Lung (tissue), 12 donors: Measurements from ENCODE around the gene CD2BP2. TPM values are rescaled to one million over a fixed set of nuclear protein-coding genes. Genes with fewer than 3 reads are reported as not detected.

Experiments
- ATAC-seq: fragments of 200-7000 bp; cut with Tn5 transposase; one replicate; pipeline ENCODE4 v1.9.1; 2020; ENCODE audit warnings: moderate number of reproducible peaks; ENCODE audit not compliant: insufficient read depth, low FRiP score
- DNase-seq, 3 donors: peaks; one replicate each; pipeline ENCODE4 v3.0.0-alpha.2; 2013 to 2017
- H3K27ac ChIP-seq, 2 donors: one replicate each; pipeline ENCODE4 v1.5.1; 2013; ENCODE audit warnings: mild to moderate bottlenecking in 2 of 2, moderate library complexity in 2 of 2, control low read depth in 1 of 2, inconsistent platforms in 1 of 2, low read depth in 1 of 2, low read length in 1 of 2
- H3K27me3 ChIP-seq, 3 donors: one replicate each; pipeline ENCODE4 v1.5.1; 2013; ENCODE audit warnings: low read length in 2 of 3; ENCODE audit not compliant: control insufficient read depth in 3 of 3, insufficient read depth in 3 of 3
- H3K36me3 ChIP-seq, 4 donors: one replicate each; pipeline ENCODE4 v1.5.1; 2013; ENCODE audit warnings: low read length in 4 of 4, mild to moderate bottlenecking in 1 of 4, moderate library complexity in 1 of 4; ENCODE audit not compliant: control insufficient read depth in 4 of 4, insufficient read depth in 4 of 4
- H3K4me1 ChIP-seq, 5 donors: one replicate each; pipeline ENCODE4 v1.5.1; 2013; ENCODE audit warnings: low read length in 5 of 5, mild to moderate bottlenecking in 2 of 5, moderate library complexity in 1 of 5; ENCODE audit not compliant: control insufficient read depth in 5 of 5, insufficient read depth in 5 of 5
- H3K4me3 ChIP-seq: one replicate; pipeline ENCODE4 v1.5.1; 2013; ENCODE audit warnings: mild to moderate bottlenecking, control low read depth, moderate library complexity
- H3K9ac ChIP-seq, 2 donors: one replicate each; pipeline ENCODE4 v1.5.1; 2013; ENCODE audit warnings: low read length in 2 of 2, control low read depth in 1 of 2; ENCODE audit not compliant: insufficient read depth in 1 of 2
- H3K9me3 ChIP-seq, 4 donors: one replicate each; pipeline ENCODE4 v1.5.1; 2013; ENCODE audit warnings: low read length in 3 of 4, mild to moderate bottlenecking in 1 of 4, moderate library complexity in 1 of 4; ENCODE audit not compliant: control insufficient read depth in 4 of 4, insufficient read depth in 3 of 4
- WGBS, 2 donors: extraction: QIAGEN DNeasy Blood & Tissue Kit; methylation state at CpG; one replicate each; pipeline ENCODE4 v1.1.7; 2013; 5-methylcytosine and 5-hydroxymethylcytosine counted together
- polyA plus RNA-seq, 2 donors: library from polyadenylated mRNA; stranded (reverse); fragments of 200-250 nt; gene quantifications; one replicate each; pipeline ENCODE4 v1.2.1, GENCODE V29; 2013
- total RNA-seq, 2 donors: library from RNA; depleted of rRNA in 1 of 2; stranded (reverse); fragments of >200 nt in 1 of 2; gene quantifications; one replicate each; pipeline ENCODE4 v1.2.1, GENCODE V29; 2014 to 2021
- TF ChIP-seq, protein P1 (sequence below): IDR thresholded peaks from 2 replicates; pipeline ENCODE4 v1.5.1; 2012; ENCODE audit warnings: mild to moderate bottlenecking; ENCODE audit errors: control extremely low read depth, extremely low read depth
- donor health status: control.
- donor health status: control.
- donor health status: Bipolar disorder and iron deficiency.
- donor health status: healthy.
- donor health status: DM: yes; HTN: yes; CAD: no.

CD2BP2 gene
- total and polyA plus RNA-seq, 4 donors, result 37.5 to 69.8 (median 46.3) TPM

DNA sequence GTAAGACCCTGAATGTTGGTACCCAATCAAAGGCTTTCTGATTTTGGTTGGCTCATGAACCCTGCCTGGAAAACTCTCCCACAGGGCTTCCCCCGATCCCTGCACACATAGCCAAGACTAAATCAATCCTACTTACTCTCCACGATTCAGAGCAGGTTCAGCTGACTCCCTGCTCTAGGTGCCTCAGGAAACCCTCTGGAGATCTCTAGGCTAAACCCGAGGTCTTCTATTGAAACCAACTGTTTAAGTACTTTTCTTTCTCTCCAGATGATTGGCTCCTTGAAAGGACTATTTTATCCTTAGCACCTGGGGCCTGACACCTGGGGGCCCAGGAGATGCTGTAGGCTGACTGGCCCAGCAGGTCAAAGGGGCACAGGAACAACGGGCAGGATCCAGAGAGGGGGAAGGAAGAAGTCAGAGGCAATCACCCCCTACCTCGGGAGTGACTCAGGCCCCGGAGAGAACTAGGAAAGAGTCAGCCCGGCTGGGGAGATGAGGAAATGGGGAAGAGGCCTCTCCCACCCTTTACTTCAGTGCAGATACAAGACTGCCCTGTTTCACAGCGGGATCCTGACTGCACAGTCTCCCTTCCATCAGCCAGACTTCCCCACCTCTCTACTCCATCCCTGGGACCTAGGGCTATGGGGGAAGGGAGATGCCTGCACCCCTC lies 13.1 kb upstream of the CD2BP2 start:
- Histone ChIP-seq H3K27ac (peak overlapping the region; percentile 49 to 85), H3K36me3 (peaks cover 0 to 19% (median 9%) of the 10 kb centered on the region in 4 donors), H3K27me3 (no peaks in the 10 kb centered on the region), H3K9ac (peak overlapping the region; percentile 55 to 75), H3K4me3 (peak overlapping the region; percentile 83), H3K4me1 (peaks cover 6 to 35% (median 16%) of the 10 kb centered on the region in 5 donors), H3K9me3 (no peaks in the 10 kb centered on the region)
- TF ChIP-seq, protein P1, sequence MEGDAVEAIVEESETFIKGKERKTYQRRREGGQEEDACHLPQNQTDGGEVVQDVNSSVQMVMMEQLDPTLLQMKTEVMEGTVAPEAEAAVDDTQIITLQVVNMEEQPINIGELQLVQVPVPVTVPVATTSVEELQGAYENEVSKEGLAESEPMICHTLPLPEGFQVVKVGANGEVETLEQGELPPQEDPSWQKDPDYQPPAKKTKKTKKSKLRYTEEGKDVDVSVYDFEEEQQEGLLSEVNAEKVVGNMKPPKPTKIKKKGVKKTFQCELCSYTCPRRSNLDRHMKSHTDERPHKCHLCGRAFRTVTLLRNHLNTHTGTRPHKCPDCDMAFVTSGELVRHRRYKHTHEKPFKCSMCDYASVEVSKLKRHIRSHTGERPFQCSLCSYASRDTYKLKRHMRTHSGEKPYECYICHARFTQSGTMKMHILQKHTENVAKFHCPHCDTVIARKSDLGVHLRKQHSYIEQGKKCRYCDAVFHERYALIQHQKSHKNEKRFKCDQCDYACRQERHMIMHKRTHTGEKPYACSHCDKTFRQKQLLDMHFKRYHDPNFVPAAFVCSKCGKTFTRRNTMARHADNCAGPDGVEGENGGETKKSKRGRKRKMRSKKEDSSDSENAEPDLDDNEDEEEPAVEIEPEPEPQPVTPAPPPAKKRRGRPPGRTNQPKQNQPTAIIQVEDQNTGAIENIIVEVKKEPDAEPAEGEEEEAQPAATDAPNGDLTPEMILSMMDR, result no peak
- ATAC-seq, result no peak
- WGBS, 2 donors, result 6 to 10% methylated on average over 8 of the region's 8 CpGs
- no peak for DNase-seq

DNA sequence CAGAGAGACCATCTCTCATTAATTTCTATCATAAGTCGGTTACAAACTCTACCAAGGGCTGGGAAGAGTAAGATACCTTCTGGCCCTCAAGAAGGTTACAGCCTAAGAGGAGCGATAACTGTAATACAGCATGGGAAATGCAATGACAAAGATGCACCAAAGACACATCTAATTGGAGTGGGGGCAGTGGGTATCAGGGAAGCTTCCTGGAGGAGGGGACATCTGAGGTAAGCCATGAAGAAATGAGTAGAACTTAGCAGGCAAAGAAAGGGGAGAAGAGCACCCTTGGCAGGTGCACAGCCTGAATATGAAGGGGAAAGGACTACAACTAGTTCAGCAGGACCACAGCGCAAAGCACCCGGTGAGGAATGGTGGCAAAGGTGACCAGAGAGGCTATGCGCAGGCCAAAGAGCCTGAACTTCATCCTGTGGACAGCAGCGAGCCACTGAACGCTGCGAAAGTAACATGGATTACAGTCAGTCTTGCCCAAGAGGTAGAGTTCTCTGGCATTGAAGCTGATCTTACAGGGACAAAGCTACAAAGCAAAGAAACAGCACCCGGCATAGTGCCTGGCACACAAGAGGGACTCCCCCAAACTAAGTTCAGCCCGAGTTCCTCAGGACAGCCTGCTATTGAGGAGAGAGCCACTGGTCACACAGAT lies 12.4 kb upstream of the CD2BP2 start:
- peak overlapping the region in 1 of 2 donors; percentile 85 for H3K27ac ChIP-seq
- no peak for DNase-seq
- H3K9me3 ChIP-seq, result no peaks in the 10 kb centered on the region
- H3K9ac ChIP-seq, result peak overlapping the region in 1 of 2 donors; percentile 75
- 64 to 79% methylated on average over 10 of the region's 10 CpGs for WGBS, 2 donors
- TF ChIP-seq, protein P1, result no peak
- no peak overlapping the region for H3K4me3 ChIP-seq
- H3K27me3 ChIP-seq, result no peaks in the 10 kb centered on the region
- H3K36me3 ChIP-seq, result peaks cover 0 to 19% (median 12%) of the 10 kb centered on the region in 4 donors
- no peak for ATAC-seq
- H3K4me1 ChIP-seq, result peaks cover 6 to 35% (median 16%) of the 10 kb centered on the region in 5 donors

DNA sequence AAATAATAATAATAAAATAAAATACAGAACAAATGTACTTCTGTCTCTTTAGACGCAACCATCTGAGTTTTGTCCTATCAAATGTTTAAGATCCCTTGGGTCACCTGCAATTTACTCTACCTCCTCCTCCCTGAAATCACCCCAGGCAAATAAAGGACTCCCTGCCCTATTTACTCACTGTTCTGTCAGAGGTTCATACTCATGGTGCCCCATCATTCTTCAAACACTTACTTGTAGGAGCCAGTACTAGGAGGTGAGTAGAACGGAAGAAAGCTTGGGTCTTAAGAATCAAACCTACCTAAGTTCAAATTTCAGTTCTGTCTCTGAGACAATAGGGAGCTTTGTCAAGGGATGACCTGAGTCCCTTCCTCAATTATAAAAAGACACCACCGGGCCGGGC lies 11.4 kb upstream of the CD2BP2 start:
- Histone ChIP-seq H3K9me3 (no peaks in the 10 kb centered on the region), H3K9ac (peak overlapping the region in 1 of 2 donors; percentile 13), H3K4me1 (peaks cover 6 to 33% (median 14%) of the 10 kb centered on the region in 5 donors), H3K4me3 (no peak overlapping the region), H3K36me3 (peaks cover 0 to 19% (median 12%) of the 10 kb centered on the region in 4 donors), H3K27ac (no peak overlapping the region), H3K27me3 (no peaks in the 10 kb centered on the region)
- TF ChIP-seq, protein P1, result no peak
- 85 to 86% methylated on average over 4 of the region's 4 CpGs for WGBS, 2 donors
- DNase-seq (no peak), ATAC-seq (no peak)
